PC-3 (cell line): ENCODE results near the gene RCOR1. TPM values are rescaled to one million over a fixed set of nuclear protein-coding genes. Genes with fewer than 3 reads are reported as not detected.
A peak's percentile ranks its signal among the peaks of the same experiment; 100 is the strongest.

Experiments used
- ATAC-seq: fragments of 200-7000 bp; cut with Tn5 transposase; 2 replicates; pipeline ENCODE4 v1.9.1; 2020; ENCODE audit warnings: mild to moderate bottlenecking, moderate library complexity
- BruUV-seq: library from RNA; stranded (reverse); fragments of 400-500 nt; replicated peaks from 2 replicates; lab custom pipeline; 2021; lab: Mats Ljungman, UMichigan
- CTCF ChIA-PET: fragments of 300-600 bp; sonication (Branson Sonifier 250); formaldehyde crosslinking; loops from one replicate; lab custom pipeline; 2022; ENCODE audit warnings: antibody characterized with exemption; lab: Charles Lee
- POLR2A ChIA-PET: fragments of 300-600 bp; sonication (Branson Sonifier 250); formaldehyde crosslinking; loops from one replicate; lab custom pipeline; 2022; ENCODE audit warnings: antibody characterized with exemption; ENCODE audit not compliant: unreplicated experiment; lab: Charles Lee
- DNase-seq: peaks from one replicate; pipeline ENCODE4 v3.0.0-alpha.2; 2015
- H2AFZ ChIP-seq: fragments of 300-600 bp; sonication (generic); 2 replicates; pipeline ENCODE4 v1.6.0; 2016; ENCODE audit warnings: antibody characterized with exemption, low read length
- H3F3A ChIP-seq: fragments of 300-600 bp; sonication (generic); one replicate; pipeline ENCODE4 v1.6.0; 2017; ENCODE audit warnings: antibody characterized with exemption, low read length, control low read depth, mild to moderate bottlenecking; ENCODE audit not compliant: unreplicated experiment
- H3K27ac ChIP-seq: fragments of 300-600 bp; sonication (generic); 2 replicates; pipeline ENCODE4 v1.5.1; 2016; ENCODE audit warnings: mild to moderate bottlenecking, low read length
- H3K27me3 ChIP-seq: fragments of 300-600 bp; sonication (generic); 2 replicates; pipeline ENCODE4 v1.6.1; 2016; ENCODE audit warnings: low read length, mixed read lengths
- H3K36me3 ChIP-seq: fragments of 300-600 bp; sonication (generic); 2 replicates; pipeline ENCODE4 v1.6.1; 2016; ENCODE audit warnings: low read depth, mixed run types, low read length, mixed read lengths
- H3K4me1 ChIP-seq: fragments of 300-600 bp; sonication (generic); 2 replicates; pipeline ENCODE4 v1.5.1; 2016; ENCODE audit warnings: low read length; ENCODE audit not compliant: insufficient read depth
- H3K4me2 ChIP-seq: fragments of 300-600 bp; sonication (generic); 2 replicates; pipeline ENCODE4 v1.6.0; 2016; ENCODE audit warnings: low read length
- H3K4me3 ChIP-seq: fragments of 300-600 bp; sonication (generic); 2 replicates; pipeline ENCODE4 v1.5.1; 2016; ENCODE audit warnings: mild to moderate bottlenecking, low read length, mixed read lengths
- H3K79me2 ChIP-seq: fragments of 300-600 bp; sonication (generic); 2 replicates; pipeline ENCODE4 v1.6.1; 2017; ENCODE audit warnings: low read length, mixed read lengths
- H3K9ac ChIP-seq: fragments of 300-600 bp; sonication (generic); 2 replicates; pipeline ENCODE4 v1.6.0; 2016; ENCODE audit warnings: mild to moderate bottlenecking, low read length
- H3K9me2 ChIP-seq: fragments of 300-600 bp; sonication (generic); replicated peaks from 2 replicates; pipeline ENCODE4 v1.6.1; 2016; ENCODE audit warnings: mixed run types, low read length, mixed read lengths
- H3K9me3 ChIP-seq: fragments of 300-600 bp; sonication (generic); 2 replicates; pipeline ENCODE4 v1.6.1; 2016; ENCODE audit warnings: low read length, mixed read lengths
- H4K20me1 ChIP-seq: fragments of 300-600 bp; sonication (generic); 2 replicates; pipeline ENCODE4 v1.6.1; 2016; ENCODE audit warnings: low read length, mixed read lengths
- CTCF ChIP-seq: fragments of 300-600 bp; sonication (generic); conservative IDR thresholded peaks from 2 replicates; pipeline ENCODE4 v1.5.1; 2017; ENCODE audit warnings: antibody characterized with exemption, low read depth, mild to moderate bottlenecking, low read length
- EZH2 ChIP-seq: fragments of 300-600 bp; sonication (generic); IDR thresholded peaks from one replicate; pipeline ENCODE4 v1.6.1; 2017; ENCODE audit warnings: antibody characterized with exemption, mild to moderate bottlenecking, low read length; ENCODE audit not compliant: unreplicated experiment
- EZH2phosphoT487 ChIP-seq: fragments of 300-600 bp; sonication (generic); IDR thresholded peaks from 2 replicates; pipeline ENCODE4 v1.6.1; 2018; ENCODE audit warnings: mild to moderate bottlenecking, antibody characterized with exemption, low read length, borderline replicate concordance
- intact Hi-C: fragments of 100-400 bp; cut with micrococcal nuclease; formaldehyde crosslinking; loops from 2 replicates; pipeline ENCODE4 v1.9.0; 2023
- total RNA-seq: library from RNA; depleted of rRNA; stranded (reverse); fragments of >200 nt; gene quantifications from 2 replicates; pipeline ENCODE4 v1.2.3, GENCODE V29; 2014

The RCOR1 gene
- total RNA-seq, 1 experiment from 2014 or later = 22.2 TPM

DNA sequence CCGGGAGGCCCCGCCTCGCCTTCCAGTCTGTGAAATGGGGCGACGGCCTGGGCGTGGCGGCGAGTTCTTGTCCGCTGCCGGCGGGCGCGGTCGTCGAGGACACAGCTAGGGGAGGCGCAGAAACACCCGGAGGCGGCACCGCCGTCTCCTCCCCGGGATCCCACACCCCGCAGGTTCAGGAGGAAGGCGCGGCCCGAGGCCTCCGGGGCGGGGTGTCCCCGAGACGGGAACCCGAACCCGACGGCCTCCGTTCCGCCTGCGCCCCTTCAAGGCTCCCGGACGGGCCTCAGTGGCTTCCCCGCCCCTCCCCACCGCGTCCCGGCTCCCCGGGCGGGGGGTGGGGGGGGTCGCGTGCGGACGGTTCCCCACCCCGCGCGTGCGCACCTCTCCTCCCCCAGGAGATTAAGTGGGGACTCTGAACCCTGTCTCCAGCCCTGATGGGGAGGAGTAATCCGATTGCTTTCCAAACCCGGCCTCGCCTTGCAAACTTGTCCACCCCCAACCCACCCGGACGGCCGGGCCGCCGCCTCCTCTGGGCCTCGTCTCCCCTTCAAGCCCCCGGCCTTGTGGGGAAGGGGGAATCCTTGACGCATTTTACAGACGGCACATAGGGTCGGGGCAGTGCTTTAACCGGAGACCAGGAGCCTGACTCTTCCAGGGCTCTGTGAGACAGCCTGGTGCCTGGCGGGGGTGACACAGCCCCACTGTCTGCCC, 47.5 kb upstream of the RCOR1 start:
- TF ChIP-seq CTCF (no peak), EZH2 (no peak), EZH2phosphoT487 (no peak)
- Histone ChIP-seq H4K20me1 (no peaks in the 10 kb centered on the region), H3K9ac (no peak overlapping the region), H3K4me1 (peaks cover 6% of the 10 kb centered on the region), H3K4me2 (peak overlapping the region; percentile 72), H2AFZ (peak overlapping the region; percentile 81), H3K9me2 (no peaks in the 10 kb centered on the region), H3K79me2 (no peaks in the 10 kb centered on the region), H3K36me3 (no peaks in the 10 kb centered on the region), H3K4me3 (peak overlapping the region; percentile 48; the same call in 1 of the 2 replicates), H3K27me3 (no peaks in the 10 kb centered on the region), H3K27ac (no peak overlapping the region), H3K9me3 (no peaks in the 10 kb centered on the region), H3F3A (peaks cover 5% of the 10 kb centered on the region)
- intact Hi-C loops = no loop called here
- BruUV-seq = no TSS peak
- DNase-seq (no peak), ATAC-seq (peak; percentile 49)
- ChIA-PET POLR2A (no interaction called here), CTCF (no interaction called here)

- H3K9ac ChIP-seq = no peak overlapping the region
- H3K27me3 ChIP-seq = no peaks in the 10 kb centered on the region
- no peaks in the 10 kb centered on the region for H4K20me1 ChIP-seq
- no peak for DNase-seq
- ChIA-PET CTCF (no interaction called here), POLR2A (no interaction called here)
- no peaks in the 10 kb centered on the region for H3K9me2 ChIP-seq
- H3F3A ChIP-seq = peaks cover 5% of the 10 kb centered on the region
- peaks cover 6% of the 10 kb centered on the region for H3K4me1 ChIP-seq
- no peaks in the 10 kb centered on the region for H3K36me3 ChIP-seq
- no peak overlapping the region for H3K27ac ChIP-seq
- no peak overlapping the region for H3K4me3 ChIP-seq
- no peaks in the 10 kb centered on the region for H3K9me3 ChIP-seq
- 0 out of 2 replicates have a peak overlapping the region, but pooled peaks have one; percentile 72 for H3K4me2 ChIP-seq
- no peak for TF ChIP-seq EZH2
- no peak for TF ChIP-seq EZH2phosphoT487
- TF ChIP-seq CTCF = no peak
- peak; percentile 7; the same call in 1 of the 2 replicates for ATAC-seq
- peak overlapping the region; percentile 81 for H2AFZ ChIP-seq
- BruUV-seq = no TSS peak
- no peaks in the 10 kb centered on the region for H3K79me2 ChIP-seq
- intact Hi-C loops = no loop called here
Observed at GRCh38 chr14:102545461-102546265, 46.8 kb upstream of the RCOR1 start.
